IPS DF 6.9 (cell line): ENCODE data around the gene TANGO6.

ENCODE experiments used
- DNase-seq: peaks from one replicate; pipeline ENCODE4 v3.0.0-alpha.2; 2013; ENCODE audit warnings: low read depth, low spot score
- H3K27ac ChIP-seq: one replicate; pipeline ENCODE4 v1.5.1; 2013; ENCODE audit warnings: low read length, control low read depth
- H3K27me3 ChIP-seq: 2 replicates; pipeline ENCODE4 v1.6.1; 2013; ENCODE audit warnings: mild to moderate bottlenecking, low read length; ENCODE audit not compliant: control insufficient read depth, insufficient read depth
- H3K36me3 ChIP-seq: 2 replicates; pipeline ENCODE4 v1.6.1; 2013; ENCODE audit warnings: low read length; ENCODE audit not compliant: control insufficient read depth, insufficient read depth
- H3K4me1 ChIP-seq: 2 replicates; pipeline ENCODE4 v1.6.1; 2013; ENCODE audit warnings: low read length; ENCODE audit not compliant: control insufficient read depth, insufficient read depth
- H3K4me3 ChIP-seq: 2 replicates; pipeline ENCODE4 v1.5.1; 2013; ENCODE audit warnings: mild to moderate bottlenecking, low read length
- H3K9me3 ChIP-seq: 2 replicates; pipeline ENCODE4 v1.6.1; 2013; ENCODE audit warnings: low read length, inconsistent platforms; ENCODE audit not compliant: control insufficient read depth, insufficient read depth
- WGBS: extraction: QIAGEN DNeasy Blood & Tissue Kit; methylation state at CpG from one replicate; pipeline ENCODE4 v1.1.7; 2013; ENCODE audit warnings: mixed read lengths, missing lambda C conversion rate; ENCODE audit not compliant: insufficient read length, insufficient coverage; 5-methylcytosine and 5-hydroxymethylcytosine counted together

Gene TANGO6

DNA sequence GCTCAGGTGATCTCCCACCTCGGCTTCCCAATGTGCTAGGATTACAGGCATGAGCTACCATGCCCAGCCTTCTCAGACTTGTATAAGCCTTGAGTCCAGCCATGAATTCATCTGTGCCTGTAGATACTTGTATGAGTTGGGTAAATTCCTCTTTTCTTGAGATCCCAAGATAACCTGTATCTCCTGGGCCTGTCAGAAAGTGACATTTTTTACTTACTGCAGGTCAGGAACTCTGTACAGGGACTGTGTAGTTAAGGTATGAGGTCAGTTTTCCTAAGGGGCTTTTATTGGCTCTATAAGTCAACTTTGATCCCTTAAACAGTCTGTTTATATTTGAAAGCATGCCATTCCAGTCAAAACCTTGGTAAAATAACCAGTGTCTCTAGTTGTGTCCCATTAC is 155.8 kb downstream of the TANGO6 start:
- no peaks in the 10 kb centered on the region for H3K27me3 ChIP-seq
- DNase-seq, result no peak
- H3K9me3 ChIP-seq, result no peaks in the 10 kb centered on the region; the same call in 1 of the 2 replicates
- H3K27ac ChIP-seq, result no peak overlapping the region
- peaks cover 3% of the 10 kb centered on the region; the same call in 1 of the 2 replicates for H3K4me1 ChIP-seq
- no CpG with 5 or more reads among the region's 1 CpG for WGBS
- no peaks in the 10 kb centered on the region for H3K36me3 ChIP-seq
- H3K4me3 ChIP-seq, result no peak overlapping the region

DNA sequence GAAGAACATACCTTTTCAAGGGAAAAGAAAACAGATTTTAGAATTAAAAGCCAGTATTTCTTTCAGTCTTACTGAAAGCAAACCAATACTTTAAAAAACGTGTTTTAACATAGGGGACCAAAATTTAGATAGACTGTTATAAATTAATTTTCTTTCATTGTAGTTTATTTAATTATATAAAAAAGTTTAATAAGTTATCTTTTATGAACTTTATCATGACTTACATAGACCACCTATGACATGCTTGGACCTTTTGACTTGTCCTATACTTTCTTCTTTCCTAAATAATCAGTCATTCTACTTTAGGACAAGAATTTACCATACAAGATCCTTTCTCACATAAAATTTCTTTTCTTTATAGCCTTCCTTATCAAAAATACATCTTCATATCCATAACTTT is 160.2 kb downstream of the TANGO6 start:
- WGBS, result no CpG with 5 or more reads among the region's 1 CpG
- no peaks in the 10 kb centered on the region for H3K36me3 ChIP-seq

DNA sequence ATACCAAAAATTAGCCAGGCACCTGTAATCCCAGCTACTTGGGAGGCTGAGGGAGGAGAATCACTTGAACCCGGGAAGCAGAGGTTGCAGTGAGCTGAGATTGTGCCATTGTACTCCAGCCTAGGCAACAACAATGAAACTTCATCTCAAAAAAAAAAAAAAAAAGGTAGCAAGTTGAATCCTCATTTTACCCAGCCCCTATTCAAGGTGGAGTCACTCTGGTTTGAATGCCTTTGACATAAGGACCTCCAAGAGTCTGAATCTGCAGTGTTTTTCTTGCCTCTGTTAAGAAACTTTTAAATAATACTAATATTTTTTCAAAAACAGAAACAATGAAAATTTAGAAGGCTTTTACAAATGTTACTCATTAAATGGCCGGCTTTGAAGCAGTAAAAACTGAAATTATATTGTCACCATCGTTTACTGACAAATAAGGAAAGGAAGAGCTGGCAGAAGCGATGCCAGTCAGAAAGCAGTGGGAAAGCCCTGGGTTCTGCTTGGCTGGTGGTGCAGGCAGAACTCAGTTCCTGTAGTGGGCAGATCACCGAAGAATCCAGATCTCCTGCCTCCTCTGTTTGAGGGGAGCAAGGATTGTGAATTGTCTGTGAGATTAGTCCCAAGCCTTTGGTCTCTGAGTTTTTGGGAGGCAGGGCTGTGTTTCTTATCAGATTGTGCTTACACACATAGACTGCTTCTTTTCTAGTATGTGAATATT is 162.5 kb downstream of the TANGO6 start:
- Histone ChIP-seq H3K9me3 (no peaks in the 10 kb centered on the region; the same call in 1 of the 2 replicates), H3K27ac (no peak overlapping the region), H3K36me3 (no peaks in the 10 kb centered on the region), H3K4me3 (no peak overlapping the region), H3K4me1 (no peaks in the 10 kb centered on the region), H3K27me3 (no peaks in the 10 kb centered on the region)
- no CpG with 5 or more reads among the region's 5 CpGs for WGBS
- DNase-seq, result no peak

More for the DNA sequence above, 160.2 kb downstream of the TANGO6 start:
- Histone ChIP-seq H3K27ac (no peak overlapping the region), H3K4me3 (no peak overlapping the region), H3K27me3 (no peaks in the 10 kb centered on the region), H3K9me3 (no peaks in the 10 kb centered on the region; the same call in 1 of the 2 replicates), H3K4me1 (no peaks in the 10 kb centered on the region)
- DNase-seq, result no peak

DNA sequence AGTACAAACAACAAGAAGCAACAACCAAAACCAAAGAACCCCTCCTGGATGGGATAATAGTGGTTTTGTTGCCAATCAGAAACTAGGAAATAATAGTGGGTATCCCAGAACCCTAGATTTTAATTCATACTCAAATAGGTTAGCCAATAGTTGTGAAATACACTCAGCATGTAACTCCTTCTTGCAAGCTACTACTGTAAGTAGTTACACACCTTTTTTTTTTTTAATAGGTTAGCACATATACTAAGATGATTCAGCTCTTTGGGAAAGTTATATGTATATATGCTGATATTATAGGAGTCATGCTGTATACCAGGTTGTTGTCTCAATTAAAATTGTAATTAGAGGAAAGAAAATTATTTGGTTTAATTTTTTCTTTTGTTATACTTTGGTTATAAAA is 169.6 kb downstream of the TANGO6 start:
- Histone ChIP-seq H3K36me3 (no peaks in the 10 kb centered on the region), H3K27me3 (no peaks in the 10 kb centered on the region), H3K4me1 (no peaks in the 10 kb centered on the region; the same call in 1 of the 2 replicates), H3K9me3 (no peaks in the 10 kb centered on the region), H3K4me3 (no peak overlapping the region), H3K27ac (no peak overlapping the region)
- DNase-seq, result no peak

DNA sequence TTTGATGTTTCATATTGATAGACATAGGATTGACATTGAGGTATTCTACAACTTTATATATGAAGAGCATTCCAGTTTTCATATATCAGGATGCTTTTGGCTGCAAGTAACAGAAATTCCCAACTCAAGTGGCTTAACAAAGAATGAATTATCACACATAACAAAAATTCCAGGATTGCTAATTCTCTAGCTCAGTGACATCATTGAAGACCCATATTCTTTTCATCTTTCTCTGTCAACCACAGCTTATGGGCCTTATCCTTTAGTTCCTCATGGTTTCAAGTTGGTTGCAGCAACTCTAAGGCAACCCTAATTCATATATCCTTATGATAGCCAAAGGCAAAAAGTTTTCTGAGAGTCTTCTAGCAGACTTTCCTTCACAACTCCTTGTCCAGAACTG is 170.7 kb downstream of the TANGO6 start:
- no peak for DNase-seq
- no peak overlapping the region for H3K27ac ChIP-seq
- H3K4me3 ChIP-seq, result no peak overlapping the region
- no peaks in the 10 kb centered on the region for H3K9me3 ChIP-seq
- no peaks in the 10 kb centered on the region; the same call in 1 of the 2 replicates for H3K4me1 ChIP-seq
- H3K36me3 ChIP-seq, result no peaks in the 10 kb centered on the region
- no peaks in the 10 kb centered on the region for H3K27me3 ChIP-seq

DNA sequence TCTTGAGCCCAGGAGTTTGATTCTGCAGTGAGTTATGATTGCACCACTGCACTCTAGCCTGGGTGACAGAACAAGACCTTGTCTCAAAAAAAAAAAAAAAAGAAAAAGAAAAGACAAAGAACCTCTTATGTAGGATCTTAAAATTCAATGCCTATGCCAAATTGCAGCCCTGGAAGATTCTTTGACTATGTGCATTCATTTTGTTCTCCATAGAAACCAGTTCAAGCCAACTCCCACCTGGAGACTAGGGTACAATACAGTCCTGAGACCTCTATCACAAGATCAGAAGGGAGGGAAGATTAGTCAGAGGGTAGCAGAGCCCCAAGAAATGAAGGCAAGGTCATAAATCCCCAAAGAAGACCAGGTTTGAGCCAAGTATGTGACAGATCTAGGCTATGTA is 171.5 kb downstream of the TANGO6 start:
- Histone ChIP-seq H3K36me3 (no peaks in the 10 kb centered on the region), H3K4me3 (no peak overlapping the region), H3K27me3 (no peaks in the 10 kb centered on the region), H3K9me3 (no peaks in the 10 kb centered on the region), H3K27ac (no peak overlapping the region), H3K4me1 (no peaks in the 10 kb centered on the region; the same call in 1 of the 2 replicates)
- no peak for DNase-seq

DNA sequence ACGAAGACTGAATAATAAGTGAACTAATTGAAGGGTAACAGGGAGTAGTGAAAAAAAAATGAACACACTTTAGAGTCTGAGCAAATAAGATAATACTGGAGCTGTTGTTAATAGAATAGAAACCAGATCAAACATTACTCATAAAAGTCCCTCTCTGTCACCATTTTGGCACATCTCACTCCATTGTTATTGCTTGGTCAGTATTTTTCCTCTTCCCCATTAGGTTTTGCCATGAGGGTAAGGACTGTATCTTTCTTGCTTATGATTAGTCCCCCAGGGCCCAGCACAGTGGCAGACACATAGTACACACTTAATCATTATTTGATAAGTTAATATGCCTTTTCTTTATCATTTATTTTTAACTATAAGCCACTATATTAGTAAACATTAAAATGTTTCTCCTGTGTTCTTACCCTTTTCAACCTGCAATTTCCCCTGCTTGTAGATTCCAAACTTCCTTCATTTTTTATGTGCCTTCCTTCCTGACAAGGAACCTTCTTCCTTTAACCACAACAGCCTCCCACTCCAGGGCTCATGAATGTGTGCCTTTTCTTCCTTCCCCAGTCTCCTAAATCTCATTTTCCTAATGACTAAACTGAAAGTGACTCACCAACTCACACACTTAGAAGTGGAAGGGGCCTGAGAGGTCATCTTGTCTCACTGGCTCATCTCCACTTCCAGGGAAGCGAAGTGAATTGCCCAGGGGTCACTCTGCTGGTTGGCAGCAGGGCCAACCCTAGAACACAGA is 173.9 kb downstream of the TANGO6 start:
- DNase-seq, result no peak
- no peaks in the 10 kb centered on the region for H3K36me3 ChIP-seq
- H3K27ac ChIP-seq, result no peak overlapping the region
- H3K27me3 ChIP-seq, result no peaks in the 10 kb centered on the region
- H3K4me1 ChIP-seq, result no peaks in the 10 kb centered on the region; the same call in 1 of the 2 replicates
- H3K9me3 ChIP-seq, result no peaks in the 10 kb centered on the region
- no peak overlapping the region for H3K4me3 ChIP-seq
- no CpG with 5 or more reads among the region's 2 CpGs for WGBS

DNA sequence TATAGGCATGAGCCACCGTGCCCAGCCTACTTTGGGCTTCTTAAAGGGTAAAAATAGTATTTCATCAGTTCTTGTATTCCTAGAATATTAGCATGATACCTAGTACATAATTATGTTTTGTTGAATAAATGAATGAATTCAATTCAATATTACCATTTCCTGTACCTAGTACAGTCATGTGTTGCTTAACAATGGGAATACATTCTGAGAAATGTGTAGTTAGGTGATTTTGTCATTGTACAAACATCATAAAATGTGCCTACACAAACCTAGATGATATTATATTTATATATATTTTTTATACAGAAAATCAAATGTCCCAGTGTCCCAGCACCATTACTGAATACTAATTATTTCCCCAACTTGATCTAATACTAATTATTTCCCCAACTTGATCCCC is 176.5 kb downstream of the TANGO6 start:
- no peaks in the 10 kb centered on the region for H3K27me3 ChIP-seq

DNA sequence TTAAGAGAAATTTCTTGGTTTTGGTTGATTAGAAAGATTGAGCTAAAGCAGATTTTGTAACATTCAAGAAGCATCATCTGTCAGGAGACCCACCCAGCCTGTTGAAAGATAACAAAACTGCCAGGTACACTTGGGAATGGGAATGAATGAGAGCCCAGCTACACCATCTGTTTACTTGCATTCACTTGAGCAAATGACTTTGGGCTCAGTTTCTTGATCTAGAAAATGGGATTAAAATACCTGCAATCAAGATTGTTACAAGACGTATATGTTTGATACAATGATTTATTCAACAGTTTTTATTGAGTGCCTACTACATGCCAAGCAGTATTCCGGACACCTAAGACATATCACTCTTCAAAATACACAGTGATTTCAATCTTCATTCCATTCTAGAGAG is 185.8 kb downstream of the TANGO6 start:
- H3K27me3 ChIP-seq, result no peaks in the 10 kb centered on the region
- no CpG with 5 or more reads among the region's 2 CpGs for WGBS

More for the DNA sequence above, 176.5 kb downstream of the TANGO6 start:
- no peak overlapping the region for H3K27ac ChIP-seq
- H3K9me3 ChIP-seq, result no peaks in the 10 kb centered on the region
- WGBS, result no CpG with 5 or more reads among the region's 1 CpG
- no peaks in the 10 kb centered on the region; the same call in 1 of the 2 replicates for H3K4me1 ChIP-seq
- no peak overlapping the region for H3K4me3 ChIP-seq
- H3K36me3 ChIP-seq, result no peaks in the 10 kb centered on the region
- DNase-seq, result no peak

DNA sequence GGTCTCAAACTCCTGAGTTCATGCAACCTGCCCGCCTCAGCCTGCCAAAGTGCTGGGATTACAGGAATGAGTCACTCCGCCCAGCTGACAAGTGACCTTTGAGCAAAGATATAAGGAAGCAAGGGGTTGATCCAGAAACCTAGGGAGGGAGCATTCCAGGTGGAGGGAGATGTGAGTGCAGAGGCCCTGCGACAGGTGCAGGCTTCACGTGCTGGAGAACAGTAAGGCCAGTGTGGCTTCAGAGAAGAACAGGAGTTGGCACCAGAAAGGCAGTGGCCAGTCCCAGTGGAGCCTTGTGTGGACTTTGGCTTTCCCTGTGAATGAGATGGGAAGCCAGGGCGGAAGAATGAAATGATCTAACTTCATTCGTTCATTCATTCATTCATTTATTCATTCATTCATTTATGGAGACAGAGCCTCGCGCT is 188.6 kb downstream of the TANGO6 start:
- no peaks in the 10 kb centered on the region for H3K4me1 ChIP-seq
- no peaks in the 10 kb centered on the region for H3K27me3 ChIP-seq
- H3K36me3 ChIP-seq, result no peaks in the 10 kb centered on the region
- H3K27ac ChIP-seq, result no peak overlapping the region
- no CpG with 5 or more reads among the region's 8 CpGs for WGBS
- DNase-seq, result no peak
- no peaks in the 10 kb centered on the region for H3K9me3 ChIP-seq
- H3K4me3 ChIP-seq, result no peak overlapping the region

More for the DNA sequence above, 185.8 kb downstream of the TANGO6 start:
- Histone ChIP-seq H3K36me3 (no peaks in the 10 kb centered on the region), H3K27ac (no peak overlapping the region), H3K4me1 (no peaks in the 10 kb centered on the region), H3K4me3 (no peak overlapping the region), H3K9me3 (no peaks in the 10 kb centered on the region)
- no peak for DNase-seq
